Karpas-422 (cell line): Measurements from ENCODE around the gene POPDC2. TPM values are rescaled to one million over a fixed set of nuclear protein-coding genes. Genes with fewer than 3 reads are reported as not detected.

Source experiments
- DNase-seq: peaks from one replicate; pipeline ENCODE4 v3.0.0-alpha.2; 2015
- H2AFZ ChIP-seq: fragments of 200-600 bp; sonication (generic); 2 replicates; pipeline ENCODE4 v1.6.1; 2014; ENCODE audit warnings: antibody characterized with exemption, low read length, mixed read lengths
- H3K27ac ChIP-seq: fragments of 200-600 bp; sonication (generic); 2 replicates; pipeline ENCODE4 v1.5.1; 2014; ENCODE audit warnings: mild to moderate bottlenecking, low read length, moderate library complexity
- H3K27me3 ChIP-seq: fragments of 200-600 bp; sonication (generic); 2 replicates; pipeline ENCODE4 v1.6.1; 2014; ENCODE audit warnings: low read length, mixed read lengths
- H3K36me3 ChIP-seq: fragments of 200-600 bp; sonication (generic); 2 replicates; pipeline ENCODE4 v1.6.1; 2014; ENCODE audit warnings: low read length, mixed read lengths; ENCODE audit not compliant: insufficient read depth
- H3K4me1 ChIP-seq: fragments of 200-600 bp; sonication (generic); 2 replicates; pipeline ENCODE4 v1.6.1; 2014; ENCODE audit warnings: mild to moderate bottlenecking, low read length, mixed read lengths
- H3K4me2 ChIP-seq: fragments of 200-600 bp; sonication (generic); 2 replicates; pipeline ENCODE4 v1.6.1; 2014; ENCODE audit warnings: low read length, low read depth, mild to moderate bottlenecking; ENCODE audit not compliant: poor library complexity, severe bottlenecking
- H3K4me3 ChIP-seq: fragments of 200-600 bp; sonication (generic); 2 replicates; pipeline ENCODE4 v1.5.1; 2014; ENCODE audit warnings: mild to moderate bottlenecking, antibody characterized with exemption, low read length, mixed read lengths
- H3K79me2 ChIP-seq: fragments of 200-600 bp; sonication (generic); 2 replicates; pipeline ENCODE4 v1.6.1; 2014; ENCODE audit warnings: mild to moderate bottlenecking, low read length, mixed read lengths
- H3K9ac ChIP-seq: fragments of 200-600 bp; sonication (generic); 2 replicates; pipeline ENCODE4 v1.6.0; 2014; ENCODE audit warnings: low read length
- H3K9me2 ChIP-seq: fragments of 200-600 bp; sonication (generic), shearing (Covaris generic); replicated peaks from 2 replicates; pipeline ENCODE4 v1.6.0; 2014; ENCODE audit warnings: mild to moderate bottlenecking, low read length, moderate library complexity; ENCODE audit not compliant: insufficient read depth
- H3K9me3 ChIP-seq: fragments of 300-700, 200-600 bp; sonication (generic); 2 replicates; pipeline ENCODE4 v1.6.1; 2014; ENCODE audit warnings: low read length, mixed read lengths
- H4K20me1 ChIP-seq: fragments of 200-600 bp; sonication (generic); 2 replicates; pipeline ENCODE4 v1.6.1; 2014; ENCODE audit warnings: mild to moderate bottlenecking, antibody characterized with exemption, low read length, low read depth; ENCODE audit not compliant: insufficient read depth
- total RNA-seq: library from RNA; depleted of rRNA; stranded (reverse); fragments of >200 nt; shearing (Covaris generic); gene quantifications from 2 replicates; pipeline ENCODE4 v1.2.3, GENCODE V29; 2014; ENCODE audit warnings: low replicate concordance

POPDC2 gene
- total RNA-seq, 1 experiment from 2014 or later: 1.0 TPM

GRCh38 chr3:119676020-119676419 lies 15.6 kb upstream of the POPDC2 start:
- peaks cover 23% of the 10 kb centered on the region for H3K79me2 ChIP-seq
- peaks cover 38% of the 10 kb centered on the region for H3K36me3 ChIP-seq
- H3K4me1 ChIP-seq: peaks cover 17% of the 10 kb centered on the region
- peak overlapping the region; percentile 73 for H3K4me2 ChIP-seq
- no peaks in the 10 kb centered on the region for H3K27me3 ChIP-seq
- H2AFZ ChIP-seq: no peak overlapping the region
- H3K9me3 ChIP-seq: no peaks in the 10 kb centered on the region
- 0 out of 2 replicates have a peak, but pooled peaks cover 4% of the 10 kb centered on the region for H4K20me1 ChIP-seq
- H3K4me3 ChIP-seq: peak overlapping the region; percentile 95
- peak overlapping the region; percentile 82 for H3K9ac ChIP-seq
- peak overlapping the region; percentile 43; the same call in 1 of the 2 replicates for H3K27ac ChIP-seq
- H3K9me2 ChIP-seq: no peaks in the 10 kb centered on the region
- no peak for DNase-seq

- Histone ChIP-seq H3K27me3 (no peaks in the 10 kb centered on the region), H3K36me3 (peaks cover 44% of the 10 kb centered on the region), H3K4me3 (peak overlapping the region; percentile 95), H3K9me2 (no peaks in the 10 kb centered on the region), H2AFZ (no peak overlapping the region), H3K79me2 (peaks cover 23% of the 10 kb centered on the region), H3K9me3 (no peaks in the 10 kb centered on the region), H3K4me2 (peak overlapping the region; percentile 73), H3K4me1 (peaks cover 17% of the 10 kb centered on the region), H3K27ac (no peak overlapping the region), H3K9ac (peak overlapping the region; percentile 82), H4K20me1 (0 out of 2 replicates have a peak, but pooled peaks cover 4% of the 10 kb centered on the region)
- DNase-seq: no peak
Measured at GRCh38 chr3:119675188-119675874, 14.9 kb upstream of the POPDC2 start.

GRCh38 chr3:119673875-119674274 lies 13.5 kb upstream of the POPDC2 start:
- H3K4me1 ChIP-seq: peaks cover 17% of the 10 kb centered on the region
- H3K4me2 ChIP-seq: no peak overlapping the region
- H3K79me2 ChIP-seq: peaks cover 23% of the 10 kb centered on the region
- H3K27ac ChIP-seq: no peak overlapping the region
- H2AFZ ChIP-seq: no peak overlapping the region
- no peak overlapping the region for H3K9ac ChIP-seq
- H3K4me3 ChIP-seq: no peak overlapping the region
- DNase-seq: no peak
- H3K9me2 ChIP-seq: no peaks in the 10 kb centered on the region
- peaks cover 51% of the 10 kb centered on the region for H3K36me3 ChIP-seq
- H3K27me3 ChIP-seq: no peaks in the 10 kb centered on the region
- no peaks in the 10 kb centered on the region for H3K9me3 ChIP-seq
- 0 out of 2 replicates have a peak, but pooled peaks cover 4% of the 10 kb centered on the region for H4K20me1 ChIP-seq

- no peak overlapping the region for H2AFZ ChIP-seq
- H3K4me3 ChIP-seq: no peak overlapping the region
- no peak overlapping the region for H3K27ac ChIP-seq
- H3K36me3 ChIP-seq: peaks cover 51% of the 10 kb centered on the region
- DNase-seq: no peak
- no peak overlapping the region for H3K9ac ChIP-seq
- no peak overlapping the region for H3K4me2 ChIP-seq
- peaks cover 23% of the 10 kb centered on the region for H3K79me2 ChIP-seq
- no peaks in the 10 kb centered on the region for H3K27me3 ChIP-seq
- peaks cover 15% of the 10 kb centered on the region for H3K4me1 ChIP-seq
- H3K9me3 ChIP-seq: no peaks in the 10 kb centered on the region
- 0 out of 2 replicates have a peak, but pooled peaks cover 4% of the 10 kb centered on the region for H4K20me1 ChIP-seq
- H3K9me2 ChIP-seq: no peaks in the 10 kb centered on the region
Measured at GRCh38 chr3:119672776-119673175, 12.4 kb upstream of the POPDC2 start.

- Histone ChIP-seq H3K79me2 (peaks cover 5% of the 10 kb centered on the region), H2AFZ (no peak overlapping the region), H3K27ac (no peak overlapping the region), H3K4me1 (peaks cover 4% of the 10 kb centered on the region), H3K27me3 (no peaks in the 10 kb centered on the region), H3K36me3 (peaks cover 45% of the 10 kb centered on the region), H3K4me2 (no peak overlapping the region), H3K4me3 (no peak overlapping the region), H3K9ac (no peak overlapping the region), H3K9me2 (no peaks in the 10 kb centered on the region), H4K20me1 (no peaks in the 10 kb centered on the region), H3K9me3 (no peaks in the 10 kb centered on the region)
- DNase-seq: no peak
Measured at GRCh38 chr3:119669906-119670570, 9.6 kb upstream of the POPDC2 start.

GRCh38 chr3:119665954-119666559 lies 5.7 kb upstream of the POPDC2 start:
- no peaks in the 10 kb centered on the region for H3K27me3 ChIP-seq
- H4K20me1 ChIP-seq: no peaks in the 10 kb centered on the region
- no peaks in the 10 kb centered on the region for H3K9me2 ChIP-seq
- no peak for DNase-seq
- H2AFZ ChIP-seq: no peak overlapping the region
- no peaks in the 10 kb centered on the region for H3K9me3 ChIP-seq
- H3K79me2 ChIP-seq: no peaks in the 10 kb centered on the region
- H3K4me2 ChIP-seq: no peak overlapping the region
- H3K4me1 ChIP-seq: peaks cover 11% of the 10 kb centered on the region
- H3K4me3 ChIP-seq: no peak overlapping the region
- H3K36me3 ChIP-seq: peaks cover 14% of the 10 kb centered on the region
- no peak overlapping the region for H3K9ac ChIP-seq
- no peak overlapping the region for H3K27ac ChIP-seq

GRCh38 chr3:119664850-119665379 lies 4.5 kb upstream of the POPDC2 start:
- Histone ChIP-seq H3K36me3 (peaks cover 7% of the 10 kb centered on the region; the same call in 1 of the 2 replicates), H3K27me3 (no peaks in the 10 kb centered on the region), H3K9ac (no peak overlapping the region), H2AFZ (no peak overlapping the region), H3K9me3 (no peaks in the 10 kb centered on the region), H3K4me3 (no peak overlapping the region), H3K9me2 (no peaks in the 10 kb centered on the region), H3K79me2 (no peaks in the 10 kb centered on the region), H3K4me1 (peaks cover 11% of the 10 kb centered on the region), H3K27ac (no peak overlapping the region), H3K4me2 (no peak overlapping the region), H4K20me1 (no peaks in the 10 kb centered on the region)
- no peak for DNase-seq

GRCh38 chr3:119664370-119664769 lies 4.0 kb upstream of the POPDC2 start:
- Histone ChIP-seq H3K79me2 (no peaks in the 10 kb centered on the region), H3K4me3 (no peak overlapping the region), H3K27me3 (no peaks in the 10 kb centered on the region), H3K9me2 (no peaks in the 10 kb centered on the region), H3K4me2 (no peak overlapping the region), H3K9ac (no peak overlapping the region), H3K4me1 (peaks cover 11% of the 10 kb centered on the region), H2AFZ (no peak overlapping the region), H4K20me1 (no peaks in the 10 kb centered on the region), H3K36me3 (peaks cover 5% of the 10 kb centered on the region; the same call in 1 of the 2 replicates), H3K9me3 (no peaks in the 10 kb centered on the region), H3K27ac (no peak overlapping the region)
- no peak for DNase-seq
